HG03378 (cell line): ENCODE results near the gene HS3ST5.

ENCODE experiments used
- ATAC-seq: cut with Tn5 transposase; IDR thresholded peaks from one replicate; pipeline ENCODE4 v1.9.1; 2021; ENCODE audit warnings: mild to moderate bottlenecking, moderate library complexity; ENCODE audit not compliant: unreplicated experiment

HS3ST5 gene, protein sequence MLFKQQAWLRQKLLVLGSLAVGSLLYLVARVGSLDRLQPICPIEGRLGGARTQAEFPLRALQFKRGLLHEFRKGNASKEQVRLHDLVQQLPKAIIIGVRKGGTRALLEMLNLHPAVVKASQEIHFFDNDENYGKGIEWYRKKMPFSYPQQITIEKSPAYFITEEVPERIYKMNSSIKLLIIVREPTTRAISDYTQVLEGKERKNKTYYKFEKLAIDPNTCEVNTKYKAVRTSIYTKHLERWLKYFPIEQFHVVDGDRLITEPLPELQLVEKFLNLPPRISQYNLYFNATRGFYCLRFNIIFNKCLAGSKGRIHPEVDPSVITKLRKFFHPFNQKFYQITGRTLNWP

DNA sequence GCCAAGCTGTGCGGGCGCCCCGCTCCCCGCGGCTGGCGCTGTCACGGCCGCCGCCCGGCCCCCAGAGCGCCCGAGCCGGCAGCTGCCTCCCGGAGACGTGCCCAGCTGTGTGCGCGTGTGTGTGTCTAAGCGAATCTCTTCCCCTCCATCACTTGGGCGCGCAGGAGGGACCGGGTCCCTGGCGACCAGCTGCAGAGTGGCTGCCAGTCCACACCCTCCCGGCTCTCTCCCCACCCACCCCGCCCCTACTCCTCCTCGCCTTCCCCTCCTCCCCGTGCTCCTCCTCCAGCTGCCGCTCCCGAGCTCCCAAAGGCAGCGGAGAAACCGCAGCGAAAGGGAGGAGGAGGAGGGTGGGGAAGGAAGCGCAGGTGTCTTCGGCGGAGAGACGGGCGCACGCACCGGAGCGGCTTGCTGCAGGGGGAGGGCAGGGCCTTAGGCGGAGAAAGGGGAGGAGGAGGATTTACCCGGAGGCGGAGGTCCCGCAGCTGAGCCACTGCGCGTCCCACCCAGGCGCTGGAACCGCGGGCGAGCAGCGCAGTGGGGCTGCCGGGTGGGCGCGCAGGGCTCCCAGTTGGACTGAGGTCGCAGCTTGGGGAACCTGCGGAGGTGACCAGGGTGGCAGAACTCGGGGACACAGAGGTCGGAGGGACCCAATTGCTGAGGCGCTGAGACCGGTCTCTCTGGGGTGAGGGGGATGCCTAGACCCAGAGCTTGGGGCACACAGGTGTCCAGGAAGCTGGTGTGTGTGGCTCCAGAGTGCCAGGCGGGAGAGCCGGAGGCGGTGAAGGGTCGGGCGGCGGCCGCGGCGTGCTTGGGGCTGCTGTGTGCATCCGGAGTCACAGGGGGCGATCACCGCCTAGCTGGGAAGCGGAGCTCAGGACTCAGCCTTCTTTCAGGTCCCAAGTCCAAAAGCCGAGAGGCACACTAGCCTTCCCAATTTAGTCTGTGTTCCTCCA, at the start of gene HS3ST5:
HS3ST5 (minus strand) TSS at position 198 of the 956 bp plus-strand sequence. CDS start 280,178 bp downstream, outside the sequence.
- ATAC-seq: no peak

DNA sequence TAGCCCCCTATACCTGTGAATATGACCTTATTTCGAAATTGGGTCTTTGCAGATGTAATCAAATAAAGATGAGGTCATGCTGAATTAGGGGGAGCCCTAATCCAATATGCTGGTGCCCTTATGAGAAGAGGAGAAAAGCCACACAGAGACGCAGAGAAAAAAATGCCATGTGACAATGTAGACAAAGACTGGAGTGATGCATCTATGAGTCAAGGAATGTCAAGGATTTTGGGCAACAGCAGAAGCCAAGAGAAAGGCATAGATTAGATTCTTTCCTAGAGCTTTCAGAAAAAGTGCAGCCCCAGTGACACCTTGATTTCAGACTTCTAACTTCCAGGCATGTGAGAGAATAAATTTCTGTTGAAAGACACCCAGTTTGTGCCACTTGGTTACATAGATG, 47.4 kb upstream of the HS3ST5 start:
- no peak for ATAC-seq

DNA sequence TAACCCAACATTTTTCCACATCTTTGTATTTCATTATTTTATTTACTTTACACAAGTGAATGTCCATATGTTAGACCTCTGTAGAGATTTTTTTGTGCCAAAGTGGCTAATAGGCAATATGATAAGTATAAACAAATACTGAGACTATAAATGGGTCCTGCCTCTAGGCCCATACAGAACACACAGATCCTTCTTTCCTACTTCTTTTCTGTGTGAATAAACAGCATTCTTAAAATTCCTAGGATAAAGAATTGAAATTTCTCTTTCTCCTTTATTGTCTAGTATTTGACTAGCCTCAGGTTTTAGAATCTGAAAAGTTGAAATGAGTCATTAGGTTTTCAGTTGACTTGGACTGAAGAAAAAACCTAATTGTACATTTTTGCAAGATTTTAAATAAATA, 46.3 kb upstream of the HS3ST5 start:
- no peak for ATAC-seq

DNA sequence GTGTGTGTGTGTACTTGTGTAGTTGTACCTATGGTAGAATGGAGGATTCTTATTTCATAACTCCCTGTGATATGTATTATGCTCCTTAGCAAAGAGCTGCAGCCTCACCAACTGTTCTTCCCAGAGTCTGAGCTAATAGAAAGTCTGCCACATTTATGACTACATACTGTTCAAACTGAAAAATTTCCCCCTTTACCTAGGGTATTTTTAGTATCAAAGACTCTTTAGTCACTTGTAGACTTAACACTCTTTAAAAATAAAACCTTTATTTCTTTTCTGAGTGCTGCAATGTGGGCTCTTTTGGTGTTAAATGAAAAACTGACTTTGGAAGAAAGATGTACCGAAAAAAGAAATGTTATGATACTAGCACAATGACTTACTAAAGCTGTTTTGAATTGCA, 39.6 kb upstream of the HS3ST5 start:
- no peak for ATAC-seq

DNA sequence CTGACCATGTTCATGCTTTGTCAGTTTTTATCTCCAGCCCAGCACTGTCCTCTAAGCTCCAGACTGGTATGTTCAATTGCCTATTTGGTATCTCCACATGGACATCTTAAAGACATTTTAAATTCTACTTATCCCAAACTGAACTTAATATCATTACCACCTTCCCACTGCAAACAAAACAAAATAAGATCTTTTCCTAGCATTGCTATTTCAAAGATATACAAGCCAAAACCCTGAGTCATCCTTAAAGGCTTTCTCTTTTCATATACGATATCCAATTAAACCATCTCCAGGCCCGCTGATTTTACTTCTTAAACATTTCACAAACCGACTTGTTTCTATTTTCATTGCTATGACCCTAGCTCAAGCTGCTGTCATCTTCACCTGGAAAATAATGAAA, 35.1 kb upstream of the HS3ST5 start:
- no peak for ATAC-seq

DNA sequence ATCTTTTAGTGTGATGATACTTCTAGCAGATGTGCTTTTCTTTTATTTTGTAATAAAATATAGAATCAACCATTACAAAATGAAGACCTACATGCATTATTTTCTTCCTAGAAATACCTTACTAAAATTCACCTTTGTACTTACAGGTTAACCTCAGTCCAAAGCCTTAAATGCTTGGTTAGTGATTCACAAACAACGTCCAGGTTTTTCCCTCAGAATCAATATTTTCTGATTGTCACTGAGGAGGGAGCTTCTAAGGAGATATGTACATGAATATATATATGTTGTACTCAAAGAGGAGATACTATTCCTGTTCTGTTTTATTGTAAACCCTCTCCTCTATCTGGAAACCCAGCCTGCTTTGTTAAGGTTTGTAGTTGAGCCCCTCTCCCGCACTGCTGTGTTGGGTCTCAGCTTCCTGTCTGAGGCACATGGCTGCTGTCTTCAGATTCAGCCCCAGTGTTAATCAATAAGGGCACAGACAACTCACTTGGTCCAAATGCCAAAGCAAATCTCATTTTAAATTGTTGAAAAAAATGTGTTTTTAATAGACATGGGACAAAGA, 33.9 kb upstream of the HS3ST5 start:
- ATAC-seq: no peak

DNA sequence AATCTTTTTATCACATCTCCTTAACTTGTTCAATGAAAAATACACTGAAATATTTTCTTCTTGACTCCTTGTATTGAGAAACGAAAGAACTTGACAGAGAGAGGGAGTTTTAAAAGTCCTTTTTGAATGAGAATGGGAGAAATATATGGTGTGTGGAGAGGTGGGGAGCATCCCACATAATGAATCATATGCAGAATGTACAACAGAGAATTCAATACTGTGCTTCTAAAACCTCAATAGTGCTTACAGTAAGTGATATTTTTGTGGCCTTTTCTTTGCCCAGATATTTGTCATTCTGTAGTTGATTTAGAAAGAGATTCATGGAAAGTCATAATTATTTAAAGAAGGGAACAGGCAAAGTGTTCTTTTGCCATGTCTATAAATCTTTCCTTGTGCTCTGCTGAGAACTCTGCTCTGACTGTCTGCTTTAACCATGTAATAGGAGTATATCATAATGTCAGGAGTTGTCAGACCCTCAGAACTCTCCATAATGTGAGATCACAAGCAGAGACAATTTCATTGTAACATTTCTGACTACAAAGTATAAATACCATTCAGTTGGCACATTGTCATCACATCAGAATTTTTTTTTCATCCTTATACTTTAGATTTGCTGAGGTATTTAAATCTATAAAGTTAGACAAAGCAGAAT, 32.8 kb upstream of the HS3ST5 start:
- ATAC-seq: no peak

DNA sequence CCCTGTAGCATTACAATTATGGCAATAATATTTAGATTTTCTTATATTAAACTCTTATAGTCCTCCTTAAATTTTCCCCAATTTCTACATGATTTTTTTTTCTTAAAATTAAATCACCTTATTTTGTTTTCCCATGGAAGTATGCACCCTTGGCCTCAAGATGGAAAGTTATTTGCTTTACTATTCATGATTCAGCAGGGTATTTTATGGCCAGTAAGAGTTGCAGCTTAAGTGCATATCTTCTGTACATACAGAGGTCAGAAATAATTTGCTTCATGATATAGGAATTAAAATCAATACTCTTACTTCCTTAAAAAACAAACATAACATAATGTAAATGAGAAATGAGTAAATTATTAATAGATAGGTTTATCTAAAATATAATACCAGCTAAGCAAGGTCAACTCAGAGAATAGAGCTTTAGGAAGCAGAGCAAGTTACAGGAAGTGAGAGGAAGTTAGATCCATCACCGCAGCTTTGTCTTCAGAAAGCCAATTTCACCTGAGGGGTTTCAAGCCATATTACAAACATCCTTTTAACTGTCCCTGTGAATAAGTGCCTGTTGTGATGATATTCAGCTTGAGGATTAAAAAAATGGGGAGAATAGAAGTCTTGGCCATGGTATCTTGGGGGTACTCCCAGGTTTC, 24.6 kb upstream of the HS3ST5 start:
- no peak for ATAC-seq

DNA sequence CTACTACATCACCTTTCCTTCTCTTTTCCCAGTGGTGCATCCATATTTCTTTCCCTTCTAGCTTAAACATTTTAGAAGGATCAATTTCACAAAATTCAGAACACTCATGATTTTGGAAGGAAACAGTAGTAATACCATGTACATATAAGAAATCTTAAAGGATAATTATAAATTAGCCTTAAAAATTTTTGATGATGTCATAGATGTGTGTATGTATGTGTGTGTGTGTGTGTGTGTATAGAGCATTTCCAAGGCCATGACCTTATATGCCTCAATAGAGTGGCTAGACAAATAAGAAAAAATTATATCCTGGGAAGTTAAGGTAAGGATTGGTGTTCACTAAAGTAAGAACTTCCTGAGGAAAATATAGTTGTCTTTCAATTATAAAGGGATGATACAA, 24.1 kb upstream of the HS3ST5 start:
- ATAC-seq: no peak

DNA sequence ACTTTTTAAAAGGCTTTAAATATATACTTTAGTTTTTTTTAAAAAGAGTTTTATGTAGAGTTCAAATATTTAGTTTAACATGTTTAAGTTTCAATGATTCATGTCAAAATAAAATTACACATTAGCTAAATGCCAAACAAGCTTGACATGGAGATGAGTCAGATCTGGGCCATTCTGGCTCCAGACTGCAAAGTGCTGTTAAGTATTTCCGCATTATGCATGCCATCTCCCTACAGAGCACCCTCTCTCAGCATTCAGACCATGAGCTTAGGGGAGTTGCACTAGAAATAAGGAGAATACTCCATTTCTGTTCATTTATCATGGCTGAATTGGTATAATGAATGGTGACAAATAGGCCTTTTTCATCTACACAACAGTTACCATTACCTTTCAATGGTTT, 21.5 kb upstream of the HS3ST5 start:
- no peak for ATAC-seq

DNA sequence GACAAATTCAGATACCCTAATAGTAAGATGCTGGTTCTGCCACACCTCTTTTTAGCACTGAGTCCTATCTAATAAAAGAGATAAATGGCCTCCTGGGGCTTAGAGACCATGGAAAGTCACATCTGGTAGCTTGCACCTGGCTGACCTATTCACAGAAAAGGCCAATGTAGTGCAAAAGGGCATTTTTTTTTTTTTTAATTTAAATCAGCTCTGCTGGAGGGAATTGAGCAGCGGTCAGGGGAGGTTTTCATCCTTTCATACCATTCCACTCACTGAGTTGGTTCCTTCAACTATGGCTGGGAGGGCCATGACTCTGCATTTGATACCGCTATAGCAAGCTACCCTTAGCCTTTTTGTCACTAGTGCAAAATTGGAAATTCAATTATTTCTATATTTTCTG, 20.1 kb upstream of the HS3ST5 start:
- no peak for ATAC-seq

DNA sequence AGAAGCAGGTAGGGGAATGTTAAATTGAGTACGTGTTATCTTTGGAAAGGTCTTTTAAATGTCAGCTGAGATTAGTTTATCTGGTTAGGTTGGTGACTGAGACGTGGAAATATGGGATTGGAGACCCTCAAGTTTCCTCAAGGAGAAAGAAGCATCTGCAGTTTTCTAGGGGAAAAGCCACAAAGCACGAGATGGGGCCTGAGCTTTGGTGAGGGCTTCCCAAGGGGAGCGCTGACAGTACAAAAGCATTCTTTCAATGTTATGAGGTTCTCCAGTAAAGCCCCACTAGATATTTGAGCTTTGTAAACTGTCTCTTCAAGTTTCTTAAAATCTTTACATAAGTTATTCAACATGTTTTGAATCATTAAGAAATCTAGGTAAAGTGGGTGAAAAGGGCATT, 19.6 kb upstream of the HS3ST5 start:
- ATAC-seq: no peak

DNA sequence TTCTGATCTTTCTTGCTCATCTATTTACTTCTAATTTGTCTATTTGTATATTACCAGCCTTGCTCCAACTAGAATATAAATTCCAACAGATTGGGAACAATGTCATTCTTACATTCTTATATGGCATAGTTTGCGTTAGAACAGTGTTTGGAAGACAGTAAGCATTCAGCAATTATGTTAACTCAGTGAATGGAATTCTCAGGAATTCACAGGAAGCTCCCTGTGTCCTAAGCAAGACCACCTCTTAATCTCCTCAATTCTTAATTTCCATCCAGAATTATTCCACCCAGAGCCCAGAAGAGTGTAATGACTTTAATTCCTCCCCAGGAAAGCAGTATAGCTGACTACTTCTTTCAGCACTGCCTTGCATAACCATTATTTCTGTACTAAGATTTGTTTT, 18.2 kb upstream of the HS3ST5 start:
- no peak for ATAC-seq

DNA sequence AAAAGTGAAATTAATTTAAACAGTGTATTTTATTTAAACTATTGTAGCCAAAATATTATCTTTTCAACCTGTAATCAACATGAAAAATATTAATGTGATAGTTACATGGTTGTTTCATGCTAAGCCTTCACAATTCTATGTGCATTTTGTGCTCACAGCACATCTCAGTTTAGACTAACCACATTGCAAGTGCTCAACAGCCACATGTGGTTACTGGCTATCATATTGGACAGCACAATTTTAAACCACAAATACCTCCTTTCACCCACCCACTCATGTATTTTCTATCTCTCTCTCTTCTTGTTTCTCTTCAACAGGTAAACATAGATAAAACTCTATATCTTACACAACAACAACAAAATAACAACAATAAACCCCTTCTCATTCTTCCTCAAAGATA, 12.5 kb upstream of the HS3ST5 start:
- no peak for ATAC-seq

DNA sequence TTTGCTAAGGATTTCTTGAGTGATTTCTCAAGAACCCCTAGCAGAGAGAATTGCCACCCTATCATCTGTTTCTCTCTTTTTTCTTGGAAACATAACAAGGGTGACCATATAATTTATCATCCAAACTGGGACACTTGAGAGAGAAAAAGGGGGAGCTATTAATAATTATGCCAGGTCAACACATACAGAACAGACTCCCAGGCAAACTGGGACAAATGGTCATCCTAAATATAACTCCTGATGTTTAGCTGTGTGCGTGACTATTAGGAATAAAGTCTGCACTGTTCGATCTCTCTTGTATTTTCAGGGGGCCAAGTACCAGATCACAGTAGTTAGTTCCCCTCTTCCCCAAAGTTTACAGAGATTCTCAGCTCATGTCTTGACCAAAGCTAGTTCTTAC, 11.7 kb upstream of the HS3ST5 start:
- ATAC-seq: no peak

DNA sequence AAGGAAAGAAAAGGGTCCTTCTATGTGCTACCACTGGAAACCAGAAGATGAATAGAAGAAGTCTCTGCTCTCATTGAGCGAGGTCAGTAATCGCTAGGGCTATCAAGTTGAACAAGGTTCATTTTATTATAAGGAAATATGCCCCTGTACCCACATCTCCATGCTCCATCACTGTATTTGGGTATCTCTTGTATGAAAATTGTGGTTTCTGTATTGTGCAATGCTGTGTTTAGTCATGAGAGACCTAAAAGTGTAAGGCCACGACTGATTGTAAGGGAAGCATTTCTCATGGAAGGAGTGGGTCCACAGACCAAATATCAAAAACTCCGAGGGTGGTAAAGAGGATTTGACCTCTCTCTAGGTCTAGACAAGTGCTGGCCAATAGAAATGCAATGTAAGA, 3.6 kb upstream of the HS3ST5 start:
- ATAC-seq: no peak

DNA sequence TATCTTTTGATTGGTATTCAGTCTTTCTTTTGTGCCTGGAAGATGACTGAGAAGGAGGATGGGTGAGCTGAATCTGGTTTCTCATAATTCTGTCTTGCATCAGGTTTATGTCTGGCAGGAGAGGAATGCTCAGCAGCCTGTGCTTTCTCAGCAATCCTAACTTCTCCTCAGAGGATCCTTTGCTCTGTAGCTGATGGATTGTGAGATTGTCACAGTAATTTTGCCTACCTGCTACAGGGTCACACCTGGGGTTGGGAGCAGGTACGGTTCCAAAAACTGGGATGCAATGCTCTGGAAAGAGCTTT, 2.1 kb upstream of the HS3ST5 start:
- no peak for ATAC-seq

DNA sequence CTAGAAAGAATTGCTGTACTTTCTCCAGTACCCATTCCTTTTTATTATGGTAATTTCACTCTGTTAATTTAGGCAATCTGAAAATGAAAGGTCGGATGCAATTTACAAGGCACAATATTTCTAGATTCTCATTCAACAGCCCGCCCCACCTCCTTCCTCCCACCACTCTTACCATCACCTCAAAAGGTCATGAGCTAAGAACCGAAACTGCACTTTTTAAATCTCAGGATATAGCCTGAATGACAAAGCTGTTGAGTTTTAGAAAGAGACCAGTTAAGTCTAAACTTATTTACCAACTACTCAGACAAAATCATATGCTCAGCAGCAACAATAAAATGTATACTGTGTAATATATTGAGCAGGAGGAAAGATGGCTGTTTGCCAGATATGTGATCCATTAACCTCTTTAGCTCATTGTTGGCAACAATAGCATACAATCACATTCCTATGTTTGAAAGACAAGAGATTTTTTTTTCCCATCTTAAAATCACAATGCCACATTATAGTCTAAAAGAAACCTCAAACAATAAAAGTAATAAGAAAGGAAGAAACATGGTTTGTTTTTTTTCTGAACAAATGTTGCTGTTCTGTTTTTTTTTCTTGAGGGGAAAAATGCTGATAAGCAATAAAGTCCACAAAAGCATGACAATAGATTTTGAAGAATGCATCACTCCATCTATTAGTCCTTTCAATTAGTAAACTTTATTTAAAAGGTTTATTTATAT, 1.6 kb upstream of the HS3ST5 start:
- no peak for ATAC-seq

DNA sequence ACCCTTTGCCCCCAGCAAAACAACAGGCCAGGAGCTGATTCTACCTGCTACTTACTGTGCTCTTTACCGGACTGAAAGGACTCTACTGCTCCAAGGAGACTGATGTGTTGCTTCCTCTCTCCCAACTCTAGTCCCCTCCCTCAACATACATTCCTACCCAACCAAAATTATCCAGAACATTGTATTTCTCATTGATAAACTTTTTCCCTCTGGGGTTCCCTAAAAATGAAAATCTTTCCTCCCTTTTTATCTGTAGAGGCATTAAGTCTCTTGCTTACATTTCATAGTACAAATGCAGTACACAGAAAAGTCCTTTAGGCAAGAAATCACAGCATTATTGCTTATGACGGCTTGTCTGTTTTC, 940 bp upstream of the HS3ST5 start:
- ATAC-seq: no peak

DNA sequence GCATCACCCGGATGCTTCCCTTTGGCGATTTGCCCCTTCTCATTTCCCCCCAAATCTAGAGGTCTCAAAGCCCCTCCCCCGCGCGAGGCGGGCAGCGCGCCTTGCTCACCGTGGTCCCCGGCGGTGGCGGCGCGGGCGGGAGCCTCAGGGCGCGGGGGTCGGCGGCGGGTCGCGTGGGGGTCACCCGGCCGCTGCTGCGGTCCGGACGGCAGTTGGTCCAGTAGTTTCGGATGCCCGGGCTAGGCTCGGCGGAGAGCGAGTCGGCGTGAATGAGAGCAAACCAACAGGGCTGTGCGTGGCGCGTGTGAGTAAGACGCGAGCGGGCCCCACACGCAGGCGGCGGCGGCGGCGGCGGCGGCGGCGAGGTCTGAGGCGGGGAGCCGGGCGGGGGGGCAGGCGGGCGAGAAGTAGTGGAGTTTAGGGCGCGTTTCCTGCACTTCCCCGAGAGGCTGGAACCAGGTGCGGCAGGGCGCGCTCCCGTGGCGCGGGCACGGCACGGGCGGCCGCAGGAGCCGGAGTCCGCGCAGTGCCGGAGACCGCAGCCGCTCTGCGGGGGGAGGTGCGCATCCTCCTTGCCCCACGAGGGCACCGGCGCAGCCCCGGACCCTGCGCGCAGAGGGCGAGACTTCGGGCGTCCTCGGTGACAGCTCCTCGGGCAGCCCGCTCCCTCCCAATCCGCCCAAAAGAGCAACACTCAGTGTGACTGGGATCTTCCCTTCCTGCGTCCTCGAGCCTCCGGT, 567 bp downstream of the HS3ST5 start:
- ATAC-seq: no peak
